ENCODE results near the gene RIC1. TPM values are rescaled to one million over a fixed set of nuclear protein-coding genes. Genes with fewer than 3 reads are reported as not detected.
A peak's percentile ranks its signal among the peaks of the same experiment; 100 is the strongest.
"Not testable (repeated sequence)": the region's sequence is repeated elsewhere in the genome, so short reads cannot be mapped to it uniquely, and the experiment has no call there.

RIC1 gene
- total RNA-seq, 2 donors from 2014 or later: 19.6 to 24.3 TPM

- H3K36me3 Mint-ChIP-seq (ENCODE audit: low read depth): peaks cover 20% of the 10 kb centered on the region
- no peaks in the 10 kb centered on the region for H3K27me3 Mint-ChIP-seq
- DNase-seq (no peak), ATAC-seq (peak; percentile 32)
- H3K4me1 Mint-ChIP-seq: peaks cover 11% of the 10 kb centered on the region
- H3K4me3 Mint-ChIP-seq: peak overlapping the region; percentile 47
- H3K27ac Mint-ChIP-seq: peak overlapping the region; percentile 24
- H3K9me3 ChIP-seq (ENCODE audit: control insufficient read depth, low read length, poor library complexity, severe bottlenecking): no peaks in the 10 kb centered on the region
Observed at GRCh38 chr9:5767968-5768932, 139.3 kb downstream of the RIC1 start.

GRCh38 chr9:5773324-5773999, 144.6 kb downstream of the RIC1 start:
- Mint-ChIP-seq H3K27me3 (no peaks in the 10 kb centered on the region), H3K27ac (peak overlapping the region; percentile 75), H3K36me3 (ENCODE audit: low read depth) (peaks cover 15% of the 10 kb centered on the region), H3K4me1 (peaks cover 8% of the 10 kb centered on the region), H3K4me3 (no peak overlapping the region)
- peaks cover under 1% of the 10 kb centered on the region for H3K9me3 ChIP-seq (ENCODE audit: control insufficient read depth, low read length, poor library complexity, severe bottlenecking)
- DNase-seq (no peak), ATAC-seq (no peak)

- no peaks in the 10 kb centered on the region for H3K27me3 Mint-ChIP-seq
- H3K4me3 Mint-ChIP-seq: no peak overlapping the region
- peaks cover 5% of the 10 kb centered on the region for H3K9me3 ChIP-seq (ENCODE audit: control insufficient read depth, low read length, poor library complexity, severe bottlenecking)
- DNase-seq (no peak), ATAC-seq (no peak)
- peaks cover 22% of the 10 kb centered on the region for H3K36me3 Mint-ChIP-seq (ENCODE audit: low read depth)
- no peak overlapping the region for H3K27ac Mint-ChIP-seq
- peaks cover 2% of the 10 kb centered on the region for H3K4me1 Mint-ChIP-seq
Observed at GRCh38 chr9:5778805-5779204, 149.9 kb downstream of the RIC1 start.

- not testable (repeated sequence) for H3K4me3 Mint-ChIP-seq; H3K9me3 ChIP-seq (ENCODE audit: control insufficient read depth, low read length, poor library complexity, severe bottlenecking); DNase-seq; ATAC-seq; H3K27ac Mint-ChIP-seq; H3K4me1 Mint-ChIP-seq; H3K27me3 Mint-ChIP-seq
- H3K36me3 Mint-ChIP-seq (ENCODE audit: low read depth): peaks cover 20% of the 10 kb centered on the region
Observed at GRCh38 chr9:5779705-5780218, 150.9 kb downstream of the RIC1 start.

GRCh38 chr9:5783420-5783819, 154.5 kb downstream of the RIC1 start:
- not testable (repeated sequence) for H3K27me3 Mint-ChIP-seq, ATAC-seq

GRCh38 chr9:5783982-5784381, 155.1 kb downstream of the RIC1 start:
- H3K27ac Mint-ChIP-seq: no peak overlapping the region
- no peaks in the 10 kb centered on the region for H3K27me3 Mint-ChIP-seq
- H3K4me3 Mint-ChIP-seq: no peak overlapping the region
- peaks cover 21% of the 10 kb centered on the region for H3K36me3 Mint-ChIP-seq (ENCODE audit: low read depth)
- no peak for ATAC-seq
- no peaks in the 10 kb centered on the region for H3K9me3 ChIP-seq (ENCODE audit: control insufficient read depth, low read length, poor library complexity, severe bottlenecking)
- H3K4me1 Mint-ChIP-seq: peaks cover 6% of the 10 kb centered on the region
- DNase-seq: no peak

More at GRCh38 chr9:5783420-5783819, 154.5 kb downstream of the RIC1 start:
- not testable (repeated sequence) for DNase-seq; H3K27ac Mint-ChIP-seq; H3K4me3 Mint-ChIP-seq; H3K4me1 Mint-ChIP-seq; H3K9me3 ChIP-seq (ENCODE audit: control insufficient read depth, low read length, poor library complexity, severe bottlenecking)
- H3K36me3 Mint-ChIP-seq (ENCODE audit: low read depth): peaks cover 23% of the 10 kb centered on the region

GRCh38 chr9:5784526-5785315, 155.8 kb downstream of the RIC1 start:
- Mint-ChIP-seq H3K4me1 (peaks cover 9% of the 10 kb centered on the region), H3K27ac (no peak overlapping the region), H3K36me3 (ENCODE audit: low read depth) (peaks cover 21% of the 10 kb centered on the region), H3K4me3 (no peak overlapping the region), H3K27me3 (no peaks in the 10 kb centered on the region)
- H3K9me3 ChIP-seq (ENCODE audit: control insufficient read depth, low read length, poor library complexity, severe bottlenecking): no peaks in the 10 kb centered on the region
- DNase-seq (no peak), ATAC-seq (no peak)

GRCh38 chr9:5786370-5787127, 157.6 kb downstream of the RIC1 start:
- H3K4me3 Mint-ChIP-seq: no peak overlapping the region
- peaks cover 9% of the 10 kb centered on the region for H3K4me1 Mint-ChIP-seq
- H3K27me3 Mint-ChIP-seq: no peaks in the 10 kb centered on the region
- DNase-seq (no peak), ATAC-seq (no peak)
- H3K27ac Mint-ChIP-seq: no peak overlapping the region
- peaks cover 19% of the 10 kb centered on the region for H3K36me3 Mint-ChIP-seq (ENCODE audit: low read depth)
- no peaks in the 10 kb centered on the region for H3K9me3 ChIP-seq (ENCODE audit: control insufficient read depth, low read length, poor library complexity, severe bottlenecking)

- no peak for ATAC-seq
- H3K4me1 Mint-ChIP-seq: peaks cover 14% of the 10 kb centered on the region
- no peak overlapping the region for H3K27ac Mint-ChIP-seq
- no peaks in the 10 kb centered on the region for H3K9me3 ChIP-seq (ENCODE audit: control insufficient read depth, low read length, poor library complexity, severe bottlenecking)
- peaks cover 18% of the 10 kb centered on the region for H3K36me3 Mint-ChIP-seq (ENCODE audit: low read depth)
- H3K27me3 Mint-ChIP-seq: no peaks in the 10 kb centered on the region
- DNase-seq: no peak
- no peak overlapping the region for H3K4me3 Mint-ChIP-seq
Observed at GRCh38 chr9:5787220-5787619, 158.3 kb downstream of the RIC1 start.

GRCh38 chr9:5787759-5788302, 158.9 kb downstream of the RIC1 start:
- no peak for DNase-seq
- H3K36me3 Mint-ChIP-seq (ENCODE audit: low read depth): peaks cover 17% of the 10 kb centered on the region
- H3K4me1 Mint-ChIP-seq: peaks cover 15% of the 10 kb centered on the region
- H3K27me3 Mint-ChIP-seq: no peaks in the 10 kb centered on the region
- no peak overlapping the region for H3K4me3 Mint-ChIP-seq
- no peak for ATAC-seq
- H3K9me3 ChIP-seq (ENCODE audit: control insufficient read depth, low read length, poor library complexity, severe bottlenecking): no peaks in the 10 kb centered on the region
- H3K27ac Mint-ChIP-seq: peak overlapping the region; percentile 24

GRCh38 chr9:5789489-5789888, 160.6 kb downstream of the RIC1 start:
- no peak for ATAC-seq
- H3K4me1 Mint-ChIP-seq: peaks cover 29% of the 10 kb centered on the region
- H3K27ac Mint-ChIP-seq: no peak overlapping the region
- no peaks in the 10 kb centered on the region for H3K27me3 Mint-ChIP-seq
- no peak overlapping the region for H3K4me3 Mint-ChIP-seq
- DNase-seq: no peak
- H3K9me3 ChIP-seq (ENCODE audit: control insufficient read depth, low read length, poor library complexity, severe bottlenecking): no peaks in the 10 kb centered on the region
- H3K36me3 Mint-ChIP-seq (ENCODE audit: low read depth): peaks cover 12% of the 10 kb centered on the region

GRCh38 chr9:5790923-5791322, 162.0 kb downstream of the RIC1 start:
- no peak overlapping the region for H3K4me3 Mint-ChIP-seq
- DNase-seq: no peak
- H3K4me1 Mint-ChIP-seq: peaks cover 32% of the 10 kb centered on the region
- H3K27me3 Mint-ChIP-seq: no peaks in the 10 kb centered on the region
- H3K27ac Mint-ChIP-seq: no peak overlapping the region
- H3K9me3 ChIP-seq (ENCODE audit: control insufficient read depth, low read length, poor library complexity, severe bottlenecking): no peaks in the 10 kb centered on the region
- H3K36me3 Mint-ChIP-seq (ENCODE audit: low read depth): peaks cover 10% of the 10 kb centered on the region
- ATAC-seq: no peak
